ENCODE results near the gene MEGF11.

Gene MEGF11

DNA sequence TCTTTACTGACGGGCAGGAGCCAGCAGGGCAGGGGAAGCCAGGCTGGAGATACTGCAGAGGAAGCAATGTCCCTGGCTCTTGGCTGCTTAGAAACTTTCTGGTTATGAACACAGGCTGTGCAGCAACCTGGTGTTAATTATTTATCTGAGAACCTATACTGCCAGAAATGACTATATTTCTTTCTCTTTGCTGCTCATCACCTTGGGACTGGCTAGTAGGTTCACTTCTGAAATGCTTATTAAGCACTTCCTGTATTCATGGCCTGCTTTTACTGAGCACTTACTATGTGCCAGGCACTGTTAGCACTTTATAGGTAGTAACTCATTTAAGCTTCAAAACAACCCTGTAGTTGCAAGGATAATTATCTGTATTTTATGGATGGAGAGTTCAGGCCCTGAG, 326.7 kb downstream of the MEGF11 start:
- DNase-seq (ENCODE audit: insufficient read length, low spot score) (no peak), FAIRE-seq (no peak)
- TF ChIP-seq POLR2A (IDR thresholded peaks at IDR 0.05; ENCODE audit: low read depth, low read length) (no peak), POLR2AphosphoS5 (IDR thresholded peaks at IDR 0.05; ENCODE audit: low read depth, low read length) (no peak), SPI1 (IDR thresholded peaks at IDR 0.05; ENCODE audit: low read depth, low read length) (peak; percentile 44)

DNA sequence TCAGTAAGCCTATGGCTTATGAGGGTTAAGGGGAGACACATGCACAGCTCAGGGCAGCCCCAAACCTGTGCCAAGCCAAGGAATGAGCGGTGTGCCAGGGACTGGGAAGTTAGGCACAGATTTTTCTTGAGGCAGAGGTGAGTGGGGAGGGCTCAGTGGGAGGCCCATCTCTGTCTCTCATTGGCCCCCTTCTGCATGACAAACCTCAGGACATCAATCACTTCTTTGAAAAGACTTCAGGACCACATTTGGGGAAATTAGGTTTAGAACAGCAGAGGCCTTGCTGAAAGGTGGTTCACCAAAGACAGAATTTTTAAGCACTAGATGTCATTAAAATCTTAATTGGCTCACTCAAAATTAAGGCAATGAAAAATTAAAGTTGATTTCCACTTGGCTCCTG, 327.1 kb downstream of the MEGF11 start:
- FAIRE-seq = no peak
- TF ChIP-seq POU2F2 (IDR thresholded peaks at IDR 0.05; ENCODE audit: low read depth, low read length) = no peak
- TF ChIP-seq POLR2AphosphoS5 (IDR thresholded peaks at IDR 0.05; ENCODE audit: low read depth, low read length) = no peak
- no peak for TF ChIP-seq TAF1 (IDR thresholded peaks at IDR 0.05; ENCODE audit: low read depth, low read length)
- TF ChIP-seq SPI1 (IDR thresholded peaks at IDR 0.05; ENCODE audit: low read depth, low read length) = no peak
- TF ChIP-seq POLR2A (IDR thresholded peaks at IDR 0.05; ENCODE audit: low read depth, low read length) = no peak
- TF ChIP-seq PAX5 (IDR thresholded peaks at IDR 0.05; ENCODE audit: insufficient read depth, low read length, severe bottlenecking) = no peak

DNA sequence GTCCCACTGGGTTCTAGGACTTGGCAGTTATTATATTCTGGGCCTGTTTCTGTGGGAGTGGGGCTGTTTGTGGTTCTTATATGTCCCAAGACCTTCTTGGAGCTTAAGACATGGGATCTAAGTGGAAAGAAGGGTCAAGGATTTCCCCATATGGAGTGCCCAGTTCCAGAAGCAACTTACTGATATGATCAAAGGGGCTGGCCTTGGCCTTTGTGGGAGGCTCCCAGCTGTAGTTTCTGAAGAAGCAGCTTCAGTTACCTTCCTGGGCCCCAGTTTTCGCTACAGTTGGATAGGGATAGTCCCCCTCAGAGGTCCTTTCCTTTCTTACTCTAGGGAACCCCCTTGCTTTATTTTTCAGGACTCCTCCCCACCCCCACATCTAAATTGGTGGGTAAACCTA, 328.2 kb downstream of the MEGF11 start:
- FAIRE-seq (no peak), DNase-seq (ENCODE audit: insufficient read length, low spot score) (no peak)
- TF ChIP-seq POLR2AphosphoS5 (IDR thresholded peaks at IDR 0.05; ENCODE audit: low read depth, low read length) (no peak), SPI1 (IDR thresholded peaks at IDR 0.05; ENCODE audit: low read depth, low read length) (no peak), TAF1 (IDR thresholded peaks at IDR 0.05; ENCODE audit: low read depth, low read length) (no peak), POU2F2 (IDR thresholded peaks at IDR 0.05; ENCODE audit: low read depth, low read length) (no peak), PAX5 (IDR thresholded peaks at IDR 0.05; ENCODE audit: insufficient read depth, low read length, severe bottlenecking) (no peak), POLR2A (IDR thresholded peaks at IDR 0.05; ENCODE audit: low read depth, low read length) (no peak)

More for the DNA sequence above, 327.1 kb downstream of the MEGF11 start:
- no peak for DNase-seq (ENCODE audit: insufficient read length, low spot score)

DNA sequence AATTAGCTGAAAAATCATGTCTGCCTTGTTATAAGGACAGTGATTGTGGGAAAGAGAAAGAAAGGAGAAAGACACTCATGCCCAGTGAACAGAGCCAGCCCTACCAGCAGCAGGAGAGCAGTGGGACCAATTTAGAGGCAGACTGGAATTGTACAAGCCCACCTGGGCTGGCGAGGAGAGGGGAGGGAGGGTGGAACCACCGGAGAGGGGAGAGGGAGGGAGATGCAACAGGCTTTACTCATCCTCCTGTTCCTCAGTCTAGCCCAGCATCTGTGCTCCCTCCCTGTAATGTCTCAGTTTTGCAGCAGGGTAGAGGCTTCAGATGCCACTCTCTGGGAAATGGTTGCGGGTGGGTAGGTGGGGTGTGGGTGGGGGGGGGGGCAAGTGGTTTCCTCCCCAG, 329.5 kb downstream of the MEGF11 start:
- DNase-seq (ENCODE audit: insufficient read length, low spot score) (no peak), FAIRE-seq (no peak)
- TF ChIP-seq PAX5 (IDR thresholded peaks at IDR 0.05; ENCODE audit: insufficient read depth, low read length, severe bottlenecking) (no peak), POU2F2 (IDR thresholded peaks at IDR 0.05; ENCODE audit: low read depth, low read length) (no peak), POLR2AphosphoS5 (IDR thresholded peaks at IDR 0.05; ENCODE audit: low read depth, low read length) (no peak), SPI1 (IDR thresholded peaks at IDR 0.05; ENCODE audit: low read depth, low read length) (no peak), TAF1 (IDR thresholded peaks at IDR 0.05; ENCODE audit: low read depth, low read length) (no peak), POLR2A (IDR thresholded peaks at IDR 0.05; ENCODE audit: low read depth, low read length) (no peak)

DNA sequence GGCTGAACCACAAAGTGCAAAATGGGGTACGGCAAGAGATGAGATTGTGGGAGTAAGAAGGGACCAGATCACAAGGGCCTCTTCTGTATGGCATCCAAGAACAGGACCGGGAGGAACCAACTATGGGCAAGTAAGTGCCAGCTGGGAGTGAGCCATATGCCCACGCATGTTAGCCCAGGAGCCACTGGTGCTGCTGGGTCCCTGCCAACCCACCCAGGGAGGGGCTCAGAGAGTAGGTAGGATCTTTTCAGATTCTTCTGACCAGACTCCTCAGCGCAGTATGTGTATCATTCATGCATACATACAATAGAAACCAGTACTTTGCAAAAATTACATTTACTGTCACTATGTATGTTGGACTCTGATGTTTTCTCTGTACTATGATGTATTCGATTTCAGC, 330.3 kb downstream of the MEGF11 start:
- DNase-seq (ENCODE audit: insufficient read length, low spot score) (no peak), FAIRE-seq (no peak)
- TF ChIP-seq POLR2AphosphoS5 (IDR thresholded peaks at IDR 0.05; ENCODE audit: low read depth, low read length) = no peak
- TF ChIP-seq TAF1 (IDR thresholded peaks at IDR 0.05; ENCODE audit: low read depth, low read length) = no peak
- no peak for TF ChIP-seq PAX5 (IDR thresholded peaks at IDR 0.05; ENCODE audit: insufficient read depth, low read length, severe bottlenecking)
- TF ChIP-seq POU2F2 (IDR thresholded peaks at IDR 0.05; ENCODE audit: low read depth, low read length) = no peak
- TF ChIP-seq SPI1 (IDR thresholded peaks at IDR 0.05; ENCODE audit: low read depth, low read length) = no peak
- TF ChIP-seq POLR2A (IDR thresholded peaks at IDR 0.05; ENCODE audit: low read depth, low read length) = no peak

DNA sequence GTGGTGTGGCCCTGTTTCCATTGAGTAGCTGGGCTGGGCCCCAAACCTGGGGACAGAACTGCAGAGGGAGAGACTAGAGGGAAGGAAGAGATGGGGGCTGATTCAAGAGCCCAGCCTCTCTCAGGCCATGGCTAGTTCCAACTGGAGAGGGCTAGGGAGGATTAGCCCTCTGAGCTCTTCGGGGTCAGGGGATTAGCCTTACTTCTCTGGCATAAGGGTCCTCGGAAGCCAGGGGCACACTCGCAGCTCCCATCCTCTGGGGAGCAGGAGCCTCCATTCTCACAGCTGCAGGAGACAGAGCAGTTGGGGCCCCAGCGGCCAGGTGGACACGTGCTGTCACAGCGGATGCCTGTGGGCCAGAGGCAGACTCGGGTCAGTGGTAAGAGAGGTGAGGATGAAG, 330.9 kb downstream of the MEGF11 start:
- no peak for DNase-seq (ENCODE audit: insufficient read length, low spot score)
- FAIRE-seq = no peak
- TF ChIP-seq POU2F2 (IDR thresholded peaks at IDR 0.05; ENCODE audit: low read depth, low read length) (no peak), SPI1 (IDR thresholded peaks at IDR 0.05; ENCODE audit: low read depth, low read length) (no peak), TAF1 (IDR thresholded peaks at IDR 0.05; ENCODE audit: low read depth, low read length) (no peak), POLR2AphosphoS5 (IDR thresholded peaks at IDR 0.05; ENCODE audit: low read depth, low read length) (no peak), PAX5 (IDR thresholded peaks at IDR 0.05; ENCODE audit: insufficient read depth, low read length, severe bottlenecking) (no peak), POLR2A (IDR thresholded peaks at IDR 0.05; ENCODE audit: low read depth, low read length) (no peak)

DNA sequence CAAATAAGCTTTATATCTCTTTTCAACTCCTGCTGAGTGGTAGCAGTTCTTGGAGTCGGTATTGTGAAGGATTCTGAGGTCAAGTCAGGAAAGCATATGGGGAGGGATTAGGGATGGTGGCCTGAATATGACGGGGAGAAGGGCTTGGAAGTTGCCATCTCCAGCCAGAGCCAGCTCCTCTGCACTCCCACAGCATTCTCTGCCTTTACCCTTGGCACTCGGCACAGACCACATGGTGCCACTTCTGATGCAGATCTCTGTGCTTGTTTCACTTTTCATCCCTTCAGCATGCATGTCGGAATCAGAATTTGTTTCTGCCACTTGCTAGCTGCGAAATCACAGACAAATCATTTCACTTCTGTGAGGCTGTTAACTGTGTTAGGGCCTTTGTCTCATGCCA, 331.8 kb downstream of the MEGF11 start:
- FAIRE-seq (peak; percentile 80), DNase-seq (ENCODE audit: insufficient read length, low spot score) (no peak)
- no peak for TF ChIP-seq PAX5 (IDR thresholded peaks at IDR 0.05; ENCODE audit: insufficient read depth, low read length, severe bottlenecking)
- no peak for TF ChIP-seq POLR2AphosphoS5 (IDR thresholded peaks at IDR 0.05; ENCODE audit: low read depth, low read length)
- no peak for TF ChIP-seq POU2F2 (IDR thresholded peaks at IDR 0.05; ENCODE audit: low read depth, low read length)
- TF ChIP-seq SPI1 (IDR thresholded peaks at IDR 0.05; ENCODE audit: low read depth, low read length) = no peak
- no peak for TF ChIP-seq TAF1 (IDR thresholded peaks at IDR 0.05; ENCODE audit: low read depth, low read length)
- TF ChIP-seq POLR2A (IDR thresholded peaks at IDR 0.05; ENCODE audit: low read depth, low read length) = no peak

DNA sequence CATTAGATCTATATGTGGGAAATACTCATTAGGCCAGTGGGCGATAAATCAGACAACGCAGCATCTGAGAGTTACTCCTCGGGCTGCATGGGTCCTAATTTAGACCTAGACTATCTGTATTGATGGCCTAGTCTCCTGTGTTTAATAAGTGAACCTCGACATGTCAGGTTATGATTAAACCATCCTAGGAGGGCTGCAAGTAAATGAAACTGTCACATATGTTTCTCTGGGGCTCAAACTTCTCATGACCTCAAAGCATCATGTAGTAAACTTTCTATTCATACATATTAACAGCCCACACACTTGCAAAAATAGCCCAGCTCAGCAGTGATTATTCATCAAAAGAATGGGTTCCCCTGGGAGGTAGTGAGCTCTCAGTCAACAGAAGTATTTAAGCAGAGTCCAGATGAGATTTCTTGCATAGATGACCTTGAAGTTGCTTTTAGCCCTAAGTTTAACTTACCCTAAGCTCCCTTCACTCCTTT, 332.7 kb downstream of the MEGF11 start:
- TF ChIP-seq TAF1 (IDR thresholded peaks at IDR 0.05; ENCODE audit: low read depth, low read length) = no peak
- no peak for TF ChIP-seq SPI1 (IDR thresholded peaks at IDR 0.05; ENCODE audit: low read depth, low read length)
- peak; percentile 46; the same call in 1 of the 2 replicates for TF ChIP-seq POU2F2 (IDR thresholded peaks at IDR 0.05; ENCODE audit: low read depth, low read length)
- TF ChIP-seq POLR2AphosphoS5 (IDR thresholded peaks at IDR 0.05; ENCODE audit: low read depth, low read length) = no peak
- no peak for TF ChIP-seq PAX5 (IDR thresholded peaks at IDR 0.05; ENCODE audit: insufficient read depth, low read length, severe bottlenecking)
- TF ChIP-seq POLR2A (IDR thresholded peaks at IDR 0.05; ENCODE audit: low read depth, low read length) = no peak
- DNase-seq (ENCODE audit: insufficient read length, low spot score) (no peak), FAIRE-seq (peak; percentile 74)

DNA sequence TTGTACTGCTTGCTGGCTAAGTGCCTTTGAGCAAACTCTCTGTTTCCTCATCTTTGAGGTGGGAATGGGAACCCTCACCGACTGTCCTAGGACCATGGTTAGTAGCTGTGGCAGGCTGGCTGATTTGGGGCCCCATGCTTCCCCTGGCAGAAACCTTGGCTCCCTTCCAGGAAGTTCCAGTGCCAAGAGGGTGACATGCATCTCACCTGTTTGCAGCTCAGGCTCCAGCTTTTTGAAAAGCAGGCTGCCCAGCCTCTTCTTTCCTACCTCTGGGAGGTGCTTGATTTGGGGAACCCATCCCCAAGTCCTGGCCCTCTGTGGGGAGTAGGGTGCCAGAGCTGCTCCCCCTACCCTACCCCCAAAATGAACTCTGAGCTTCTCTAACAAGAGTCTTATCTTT, 333.4 kb downstream of the MEGF11 start:
- FAIRE-seq = no peak

DNA sequence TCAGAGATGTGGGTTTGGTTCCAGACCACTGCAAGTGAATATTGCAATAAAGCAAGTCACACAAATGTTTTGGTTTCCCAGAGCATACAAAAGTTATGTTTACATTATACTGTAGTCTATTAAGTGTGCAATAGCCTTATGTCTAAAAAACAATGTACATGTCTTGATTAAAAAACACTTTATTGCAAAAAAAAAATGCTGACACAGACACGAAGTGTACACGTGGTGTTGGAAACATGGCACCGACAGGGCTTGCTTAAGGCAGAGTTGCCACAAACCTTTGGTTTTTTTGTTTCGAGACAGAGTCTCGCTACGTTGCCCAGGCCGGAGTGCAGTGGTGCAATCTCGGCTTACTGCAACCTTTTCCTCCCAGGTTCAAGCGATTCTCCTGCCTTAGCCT, 334.2 kb downstream of the MEGF11 start:
- no peak for TF ChIP-seq PAX5 (IDR thresholded peaks at IDR 0.05; ENCODE audit: insufficient read depth, low read length, severe bottlenecking)
- TF ChIP-seq POU2F2 (IDR thresholded peaks at IDR 0.05; ENCODE audit: low read depth, low read length) = no peak
- no peak for TF ChIP-seq SPI1 (IDR thresholded peaks at IDR 0.05; ENCODE audit: low read depth, low read length)
- TF ChIP-seq POLR2A (IDR thresholded peaks at IDR 0.05; ENCODE audit: low read depth, low read length) = no peak
- TF ChIP-seq POLR2AphosphoS5 (IDR thresholded peaks at IDR 0.05; ENCODE audit: low read depth, low read length) = no peak
- no peak for TF ChIP-seq TAF1 (IDR thresholded peaks at IDR 0.05; ENCODE audit: low read depth, low read length)
- no peak for FAIRE-seq
- DNase-seq (ENCODE audit: insufficient read length, low spot score) = no peak

More for the DNA sequence above, 333.4 kb downstream of the MEGF11 start:
- TF ChIP-seq PAX5 (IDR thresholded peaks at IDR 0.05; ENCODE audit: insufficient read depth, low read length, severe bottlenecking) (no peak), POLR2AphosphoS5 (IDR thresholded peaks at IDR 0.05; ENCODE audit: low read depth, low read length) (no peak), POLR2A (IDR thresholded peaks at IDR 0.05; ENCODE audit: low read depth, low read length) (no peak), TAF1 (IDR thresholded peaks at IDR 0.05; ENCODE audit: low read depth, low read length) (no peak), POU2F2 (IDR thresholded peaks at IDR 0.05; ENCODE audit: low read depth, low read length) (no peak)
- DNase-seq (ENCODE audit: insufficient read length, low spot score) = no peak

Measured in GM12891 (cell line).